WTC11 (cell line): ENCODE measurements around the gene KDM4C. TPM values are rescaled to one million over a fixed set of nuclear protein-coding genes. Genes with fewer than 3 reads are reported as not detected.

Source experiments
- ATAC-seq: fragments of 200-7000 bp; cut with Tn5 transposase; 2 replicates; pipeline ENCODE4 v1.10.0; 2021; ENCODE audit warnings: mild to moderate bottlenecking, moderate library complexity
- CTCF ChIA-PET: fragments of 300-600 bp; sonication (Branson Sonifier 250); formaldehyde crosslinking; loops from one replicate; lab custom pipeline; 2021; ENCODE audit warnings: antibody characterized with exemption; lab: Charles Lee
- POLR2A ChIA-PET: fragments of 350-600 bp; sonication (Branson Sonifier 250); formaldehyde crosslinking; loops from one replicate; lab custom pipeline; 2021; ENCODE audit warnings: antibody characterized with exemption; lab: Charles Lee
- DNase-seq: peaks from one replicate; pipeline ENCODE4 v3.0.0; 2021; ENCODE audit warnings: low spot score
- H3K27ac Mint-ChIP-seq: 2 replicates; pipeline ENCODE4 v1.8.0; 2021; ENCODE audit warnings: mixed read lengths
- H3K27me3 Mint-ChIP-seq: 2 replicates; pipeline ENCODE4 v1.8.0; 2021; ENCODE audit warnings: low read depth, mild to moderate bottlenecking, moderate library complexity, mixed read lengths
- H3K36me3 Mint-ChIP-seq: 2 replicates; pipeline ENCODE4 v1.8.0; 2021; ENCODE audit warnings: mixed read lengths
- H3K4me1 Mint-ChIP-seq: 2 replicates; pipeline ENCODE4 v1.8.0; 2022; ENCODE audit warnings: mixed read lengths
- H3K4me3 Mint-ChIP-seq: 2 replicates; pipeline ENCODE4 v1.8.0; 2021; ENCODE audit warnings: mild to moderate bottlenecking, moderate library complexity, mixed read lengths
- H3K9me3 Mint-ChIP-seq: 2 replicates; pipeline ENCODE4 v1.8.0; 2021; ENCODE audit warnings: mixed read lengths
- CREB1 ChIP-seq: sonication (generic); formaldehyde crosslinking; IDR thresholded peaks from 2 replicates; pipeline ENCODE4 v1.8.0; 2023; ENCODE audit warnings: mild to moderate bottlenecking, missing genetic modification reagents
- CREM ChIP-seq: sonication (generic); formaldehyde crosslinking; IDR thresholded peaks from 2 replicates; pipeline ENCODE4 v1.8.1; 2022; ENCODE audit warnings: mild to moderate bottlenecking, missing genetic modification reagents, moderate library complexity
- GTF2I ChIP-seq: fragments of 250-450 bp; sonication (Bioruptor Pico); conservative IDR thresholded peaks from 2 replicates; pipeline ENCODE4 v1.4.0; 2021; ENCODE audit warnings: mild to moderate bottlenecking
- IRF2 ChIP-seq: sonication (generic); formaldehyde crosslinking; IDR thresholded peaks from 2 replicates; pipeline ENCODE4 v1.8.0; 2022; ENCODE audit warnings: low read depth, missing genetic modification reagents, borderline replicate concordance
- MXD4 ChIP-seq: fragments of 250-450 bp; sonication (Bioruptor Pico); IDR thresholded peaks from 2 replicates; pipeline ENCODE4 v1.8.0; 2021; ENCODE audit warnings: mild to moderate bottlenecking, moderate library complexity, borderline replicate concordance
- MYBL2 ChIP-seq: sonication (generic); formaldehyde crosslinking; IDR thresholded peaks from 2 replicates; pipeline ENCODE4 v1.8.1; 2023; ENCODE audit warnings: mild to moderate bottlenecking, moderate library complexity, missing genetic modification reagents
- NR1H2 ChIP-seq: sonication (generic); formaldehyde crosslinking; IDR thresholded peaks from 2 replicates; pipeline ENCODE4 v1.9.0; 2021; ENCODE audit warnings: mild to moderate bottlenecking, moderate library complexity, missing genetic modification reagents
- OVOL2 ChIP-seq: fragments of 250-450 bp; sonication (Bioruptor Pico); IDR thresholded peaks from 2 replicates; pipeline ENCODE4 v1.9.0; 2021; ENCODE audit warnings: mild to moderate bottlenecking, borderline replicate concordance
- SOX15 ChIP-seq: fragments of 250-450 bp; sonication (Bioruptor Pico); IDR thresholded peaks from 2 replicates; pipeline ENCODE4 v1.9.0; 2021; ENCODE audit warnings: mild to moderate bottlenecking
- TCF7 ChIP-seq: sonication (generic); formaldehyde crosslinking; IDR thresholded peaks from 2 replicates; pipeline ENCODE4 v1.8.0; 2022; ENCODE audit warnings: mild to moderate bottlenecking, low read depth, missing genetic modification reagents, moderate library complexity
- ZNF138 ChIP-seq: sonication (generic); formaldehyde crosslinking; conservative IDR thresholded peaks from 2 replicates; pipeline ENCODE4 v1.8.1; 2022; ENCODE audit warnings: mild to moderate bottlenecking, moderate library complexity, missing genetic modification reagents
- ZNF232 ChIP-seq: sonication (generic); formaldehyde crosslinking; IDR thresholded peaks from 2 replicates; pipeline ENCODE4 v1.8.0; 2022; ENCODE audit warnings: mild to moderate bottlenecking, missing genetic modification reagents
- total RNA-seq: library from RNA; stranded (reverse); gene quantifications from 3 replicates; pipeline ENCODE4 v1.2.3, GENCODE V29; 2021
- TF ChIP-seq, protein P1 (sequence below): sonication (generic); formaldehyde crosslinking; IDR thresholded peaks from 2 replicates; pipeline ENCODE4 v1.8.0; 2022; ENCODE audit warnings: mild to moderate bottlenecking, missing genetic modification reagents
- TF ChIP-seq, protein P2 (sequence below): fragments of 200-600 bp; IDR thresholded peaks from 2 replicates; pipeline ENCODE4 v1.8.0; 2022; ENCODE audit warnings: antibody characterized with exemption
- TF ChIP-seq, protein P3 (sequence below): sonication (generic); formaldehyde crosslinking; IDR thresholded peaks from 2 replicates; pipeline ENCODE4 v1.8.1; 2022; ENCODE audit warnings: mild to moderate bottlenecking, missing genetic modification reagents, moderate library complexity, borderline replicate concordance
- TF ChIP-seq, protein P4 (sequence below): fragments of 250-450 bp; sonication (Bioruptor Pico); conservative IDR thresholded peaks from 2 replicates; pipeline ENCODE4 v1.9.0; 2021; ENCODE audit warnings: mild to moderate bottlenecking
- TF ChIP-seq, protein P5 (sequence below): sonication (generic); formaldehyde crosslinking; IDR thresholded peaks from 2 replicates; pipeline ENCODE4 v1.8.1; 2022; ENCODE audit warnings: low read depth, mild to moderate bottlenecking, moderate library complexity, missing genetic modification reagents, borderline replicate concordance
- TF ChIP-seq, protein P6 (sequence below): sonication (generic); formaldehyde crosslinking; conservative IDR thresholded peaks from 2 replicates; pipeline ENCODE4 v1.8.1; 2023; ENCODE audit warnings: mild to moderate bottlenecking, low read depth, missing genetic modification reagents, moderate library complexity

The KDM4C gene
- total RNA-seq, 1 experiment from 2014 or later: 29.2 TPM

DNA sequence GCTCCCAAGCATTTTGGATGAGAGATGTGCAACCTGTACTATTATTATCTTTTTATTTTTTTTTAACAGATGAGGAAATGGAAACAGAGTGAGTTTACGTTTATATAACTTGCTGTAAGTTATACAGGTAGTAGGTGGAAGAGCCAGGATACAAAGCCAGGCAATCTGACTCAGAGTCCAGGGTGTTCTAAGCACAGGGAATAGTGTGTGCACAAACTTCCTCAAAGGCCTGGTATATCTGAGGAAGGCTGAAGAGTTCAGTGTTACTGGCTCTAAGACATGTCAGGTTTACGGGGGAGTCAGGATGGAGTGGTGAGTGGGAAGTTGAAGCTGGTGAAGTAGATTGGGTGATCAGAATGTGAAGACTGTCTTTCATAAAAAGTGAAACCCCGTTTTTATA is 353.6 kb downstream of the KDM4C start (continued):
- TF ChIP-seq ZNF138: no peak
- TF ChIP-seq, protein P1, sequence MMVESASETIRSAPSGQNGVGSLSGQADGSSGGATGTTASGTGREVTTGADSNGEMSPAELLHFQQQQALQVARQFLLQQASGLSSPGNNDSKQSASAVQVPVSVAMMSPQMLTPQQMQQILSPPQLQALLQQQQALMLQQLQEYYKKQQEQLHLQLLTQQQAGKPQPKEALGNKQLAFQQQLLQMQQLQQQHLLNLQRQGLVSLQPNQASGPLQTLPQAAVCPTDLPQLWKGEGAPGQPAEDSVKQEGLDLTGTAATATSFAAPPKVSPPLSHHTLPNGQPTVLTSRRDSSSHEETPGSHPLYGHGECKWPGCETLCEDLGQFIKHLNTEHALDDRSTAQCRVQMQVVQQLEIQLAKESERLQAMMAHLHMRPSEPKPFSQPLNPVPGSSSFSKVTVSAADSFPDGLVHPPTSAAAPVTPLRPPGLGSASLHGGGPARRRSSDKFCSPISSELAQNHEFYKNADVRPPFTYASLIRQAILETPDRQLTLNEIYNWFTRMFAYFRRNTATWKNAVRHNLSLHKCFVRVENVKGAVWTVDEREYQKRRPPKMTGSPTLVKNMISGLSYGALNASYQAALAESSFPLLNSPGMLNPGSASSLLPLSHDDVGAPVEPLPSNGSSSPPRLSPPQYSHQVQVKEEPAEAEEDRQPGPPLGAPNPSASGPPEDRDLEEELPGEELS (CRISPR knock-in tag): no peak
- TF ChIP-seq, protein P2, sequence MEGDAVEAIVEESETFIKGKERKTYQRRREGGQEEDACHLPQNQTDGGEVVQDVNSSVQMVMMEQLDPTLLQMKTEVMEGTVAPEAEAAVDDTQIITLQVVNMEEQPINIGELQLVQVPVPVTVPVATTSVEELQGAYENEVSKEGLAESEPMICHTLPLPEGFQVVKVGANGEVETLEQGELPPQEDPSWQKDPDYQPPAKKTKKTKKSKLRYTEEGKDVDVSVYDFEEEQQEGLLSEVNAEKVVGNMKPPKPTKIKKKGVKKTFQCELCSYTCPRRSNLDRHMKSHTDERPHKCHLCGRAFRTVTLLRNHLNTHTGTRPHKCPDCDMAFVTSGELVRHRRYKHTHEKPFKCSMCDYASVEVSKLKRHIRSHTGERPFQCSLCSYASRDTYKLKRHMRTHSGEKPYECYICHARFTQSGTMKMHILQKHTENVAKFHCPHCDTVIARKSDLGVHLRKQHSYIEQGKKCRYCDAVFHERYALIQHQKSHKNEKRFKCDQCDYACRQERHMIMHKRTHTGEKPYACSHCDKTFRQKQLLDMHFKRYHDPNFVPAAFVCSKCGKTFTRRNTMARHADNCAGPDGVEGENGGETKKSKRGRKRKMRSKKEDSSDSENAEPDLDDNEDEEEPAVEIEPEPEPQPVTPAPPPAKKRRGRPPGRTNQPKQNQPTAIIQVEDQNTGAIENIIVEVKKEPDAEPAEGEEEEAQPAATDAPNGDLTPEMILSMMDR: no peak

DNA sequence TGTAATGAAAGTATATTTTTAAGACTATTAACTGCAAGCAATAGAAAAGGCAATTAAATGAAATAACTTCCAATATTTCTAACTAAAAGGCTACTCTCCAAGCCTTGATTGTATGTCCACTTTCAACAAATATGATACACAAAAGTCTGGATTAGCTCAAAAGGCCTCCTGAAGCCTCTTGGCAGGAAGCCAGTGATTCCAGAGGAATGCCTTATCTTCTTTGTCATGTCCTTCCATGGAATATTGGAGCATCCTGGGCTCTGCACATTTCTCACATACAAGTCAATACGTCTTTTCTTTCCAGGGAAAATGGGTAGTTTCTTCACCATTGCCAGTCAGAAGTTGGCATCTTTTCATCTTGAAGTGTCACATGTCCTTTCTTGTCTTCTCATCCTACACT is 357.8 kb downstream of the KDM4C start:
- H3K9me3 Mint-ChIP-seq: no peaks in the 10 kb centered on the region
- DNase-seq: no peak
- no peak overlapping the region for H3K4me3 Mint-ChIP-seq
- H3K36me3 Mint-ChIP-seq: no peaks in the 10 kb centered on the region
- POLR2A ChIA-PET: no interaction called here
- H3K27ac Mint-ChIP-seq: no peak overlapping the region
- H3K4me1 Mint-ChIP-seq: 0 out of 2 replicates have a peak, but pooled peaks cover 6% of the 10 kb centered on the region
- no peaks in the 10 kb centered on the region for H3K27me3 Mint-ChIP-seq
- ATAC-seq: no peak
- CTCF ChIA-PET: no interaction called here
- TF ChIP-seq, protein P3, sequence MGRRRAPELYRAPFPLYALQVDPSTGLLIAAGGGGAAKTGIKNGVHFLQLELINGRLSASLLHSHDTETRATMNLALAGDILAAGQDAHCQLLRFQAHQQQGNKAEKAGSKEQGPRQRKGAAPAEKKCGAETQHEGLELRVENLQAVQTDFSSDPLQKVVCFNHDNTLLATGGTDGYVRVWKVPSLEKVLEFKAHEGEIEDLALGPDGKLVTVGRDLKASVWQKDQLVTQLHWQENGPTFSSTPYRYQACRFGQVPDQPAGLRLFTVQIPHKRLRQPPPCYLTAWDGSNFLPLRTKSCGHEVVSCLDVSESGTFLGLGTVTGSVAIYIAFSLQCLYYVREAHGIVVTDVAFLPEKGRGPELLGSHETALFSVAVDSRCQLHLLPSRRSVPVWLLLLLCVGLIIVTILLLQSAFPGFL (CRISPR knock-in tag): no peak
- TF ChIP-seq CREB1 (CRISPR knock-in tag) (no peak), NR1H2 (CRISPR knock-in tag) (no peak), MYBL2 (CRISPR knock-in tag) (no peak), IRF2 (no peak), CREM (CRISPR knock-in tag) (no peak), ZNF232 (CRISPR knock-in tag) (no peak)
- TF ChIP-seq, protein P4, sequence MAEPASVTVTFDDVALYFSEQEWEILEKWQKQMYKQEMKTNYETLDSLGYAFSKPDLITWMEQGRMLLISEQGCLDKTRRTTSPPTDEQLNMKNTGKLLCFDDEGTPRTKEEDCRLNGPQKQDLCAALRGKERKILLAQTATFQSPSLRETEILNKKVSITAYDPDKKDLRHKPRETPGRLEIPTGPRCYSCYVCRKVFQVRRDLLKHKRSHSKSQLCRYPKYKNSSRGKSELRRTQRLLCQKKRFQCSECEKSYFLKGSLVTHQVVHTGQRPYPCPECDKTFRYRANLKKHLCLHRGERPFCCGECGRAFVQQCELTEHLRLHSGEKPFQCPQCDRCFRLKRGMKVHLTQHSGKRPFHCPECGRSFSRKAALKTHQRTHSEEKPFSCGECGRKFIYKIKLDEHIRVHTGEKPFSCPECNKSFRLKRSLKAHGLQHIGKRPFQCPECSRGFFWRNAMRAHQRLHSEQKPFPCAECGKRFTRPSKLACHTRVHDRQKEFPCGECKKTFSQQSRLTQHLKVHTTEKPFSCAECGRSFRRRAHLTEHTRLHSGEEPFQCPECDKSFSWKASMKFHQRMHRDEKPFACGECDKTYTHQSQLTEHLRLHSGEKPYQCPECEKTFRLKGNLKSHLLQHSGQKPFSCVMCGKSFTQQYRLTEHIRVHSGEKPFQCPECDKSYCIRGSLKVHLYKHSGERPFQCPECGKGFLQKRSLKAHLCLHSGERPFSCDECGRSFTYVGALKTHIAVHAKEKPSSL (CRISPR knock-in tag): no peak

DNA sequence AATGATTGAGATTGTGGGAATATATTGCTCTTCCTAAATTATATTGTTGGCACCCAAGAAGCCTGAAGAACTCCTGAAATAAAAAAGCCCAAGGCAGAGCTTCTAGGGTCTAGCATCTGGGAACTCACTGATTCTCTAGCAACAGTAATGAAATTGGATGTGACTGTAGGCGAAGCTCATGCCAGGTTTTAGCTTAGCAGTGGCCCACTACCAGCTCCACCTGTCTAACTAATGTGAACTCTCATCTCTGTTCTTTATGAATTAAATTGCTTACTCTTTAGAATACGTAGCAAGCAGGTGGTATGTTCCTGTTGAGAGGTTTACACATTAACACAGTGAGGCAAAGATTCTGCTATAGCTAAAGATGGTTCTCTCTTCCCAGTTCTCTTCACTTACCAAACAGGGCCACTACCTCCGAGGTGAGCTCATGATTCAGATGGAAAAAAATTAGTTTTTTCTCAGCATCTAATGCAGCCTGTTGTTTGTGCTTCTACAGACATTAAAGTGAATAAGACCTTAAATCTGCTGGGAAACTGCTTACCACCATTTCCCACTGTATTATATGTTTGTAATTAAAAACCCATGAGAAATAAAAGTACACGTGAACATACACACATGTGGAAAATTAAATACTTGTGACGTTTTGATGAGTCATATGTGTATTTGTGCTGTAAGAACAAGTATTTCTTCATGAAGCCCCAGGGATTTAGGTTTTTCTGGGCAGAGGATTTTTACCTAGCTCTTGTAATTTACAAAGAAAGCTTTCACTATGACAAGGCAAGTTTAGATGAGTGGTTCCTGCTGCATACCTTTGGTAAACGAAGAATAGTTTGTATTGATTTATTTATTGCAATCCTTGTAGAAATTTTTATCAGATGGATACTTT is 360.1 kb downstream of the KDM4C start:
- H3K27me3 Mint-ChIP-seq: no peaks in the 10 kb centered on the region
- DNase-seq: no peak
- H3K4me3 Mint-ChIP-seq: no peak overlapping the region
- no peak for ATAC-seq
- H3K36me3 Mint-ChIP-seq: no peaks in the 10 kb centered on the region
- H3K27ac Mint-ChIP-seq: no peak overlapping the region
- CTCF ChIA-PET: interaction anchor here (1.1 to 1.3 kb wide), 2 partner anchors 65 to 68 kb away, joined by 3 read pairs; no protein-coding TSS in a partner anchor
- no peaks in the 10 kb centered on the region for H3K9me3 Mint-ChIP-seq
- 0 out of 2 replicates have a peak, but pooled peaks cover 6% of the 10 kb centered on the region for H3K4me1 Mint-ChIP-seq
- POLR2A ChIA-PET: no interaction called here
- TF ChIP-seq GTF2I (CRISPR knock-in tag) (no peak), SOX15 (CRISPR knock-in tag) (no peak), MXD4 (no peak), TCF7 (no peak), OVOL2 (CRISPR knock-in tag) (no peak)
- TF ChIP-seq, protein P5, sequence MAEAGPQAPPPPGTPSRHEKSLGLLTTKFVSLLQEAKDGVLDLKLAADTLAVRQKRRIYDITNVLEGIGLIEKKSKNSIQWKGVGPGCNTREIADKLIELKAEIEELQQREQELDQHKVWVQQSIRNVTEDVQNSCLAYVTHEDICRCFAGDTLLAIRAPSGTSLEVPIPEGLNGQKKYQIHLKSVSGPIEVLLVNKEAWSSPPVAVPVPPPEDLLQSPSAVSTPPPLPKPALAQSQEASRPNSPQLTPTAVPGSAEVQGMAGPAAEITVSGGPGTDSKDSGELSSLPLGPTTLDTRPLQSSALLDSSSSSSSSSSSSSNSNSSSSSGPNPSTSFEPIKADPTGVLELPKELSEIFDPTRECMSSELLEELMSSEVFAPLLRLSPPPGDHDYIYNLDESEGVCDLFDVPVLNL (CRISPR knock-in tag): no peak
- TF ChIP-seq, protein P6, sequence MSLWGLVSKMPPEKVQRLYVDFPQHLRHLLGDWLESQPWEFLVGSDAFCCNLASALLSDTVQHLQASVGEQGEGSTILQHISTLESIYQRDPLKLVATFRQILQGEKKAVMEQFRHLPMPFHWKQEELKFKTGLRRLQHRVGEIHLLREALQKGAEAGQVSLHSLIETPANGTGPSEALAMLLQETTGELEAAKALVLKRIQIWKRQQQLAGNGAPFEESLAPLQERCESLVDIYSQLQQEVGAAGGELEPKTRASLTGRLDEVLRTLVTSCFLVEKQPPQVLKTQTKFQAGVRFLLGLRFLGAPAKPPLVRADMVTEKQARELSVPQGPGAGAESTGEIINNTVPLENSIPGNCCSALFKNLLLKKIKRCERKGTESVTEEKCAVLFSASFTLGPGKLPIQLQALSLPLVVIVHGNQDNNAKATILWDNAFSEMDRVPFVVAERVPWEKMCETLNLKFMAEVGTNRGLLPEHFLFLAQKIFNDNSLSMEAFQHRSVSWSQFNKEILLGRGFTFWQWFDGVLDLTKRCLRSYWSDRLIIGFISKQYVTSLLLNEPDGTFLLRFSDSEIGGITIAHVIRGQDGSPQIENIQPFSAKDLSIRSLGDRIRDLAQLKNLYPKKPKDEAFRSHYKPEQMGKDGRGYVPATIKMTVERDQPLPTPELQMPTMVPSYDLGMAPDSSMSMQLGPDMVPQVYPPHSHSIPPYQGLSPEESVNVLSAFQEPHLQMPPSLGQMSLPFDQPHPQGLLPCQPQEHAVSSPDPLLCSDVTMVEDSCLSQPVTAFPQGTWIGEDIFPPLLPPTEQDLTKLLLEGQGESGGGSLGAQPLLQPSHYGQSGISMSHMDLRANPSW (CRISPR knock-in tag): no peak
- TF ChIP-seq, protein P1 (CRISPR knock-in tag): no peak
